SJCRH30 (cell line): ENCODE data around the gene ATP6V1G1. TPM values are rescaled to one million over a fixed set of nuclear protein-coding genes. Genes with fewer than 3 reads are reported as not detected.

ENCODE experiments used
- DNase-seq, 2 experiments: peaks; one replicate each; pipeline ENCODE4 v3.0.0-alpha.2; 2015 to 2020
- H3K27ac ChIP-seq: fragments of 250-450 bp; sonication (Bioruptor Pico); 2 replicates; pipeline ENCODE4 v1.5.1; 2020; ENCODE audit warnings: mild to moderate bottlenecking, moderate library complexity
- H3K27me3 ChIP-seq: fragments of 250-450 bp; sonication (Bioruptor Pico); 2 replicates; pipeline ENCODE4 v1.5.1; 2020; ENCODE audit warnings: mild to moderate bottlenecking, moderate library complexity
- H3K36me3 ChIP-seq: fragments of 250-450 bp; sonication (Bioruptor Pico); 2 replicates; pipeline ENCODE4 v1.5.1; 2020; ENCODE audit warnings: mild to moderate bottlenecking, moderate library complexity
- H3K4me1 ChIP-seq: fragments of 250-450 bp; sonication (Bioruptor Pico); 2 replicates; pipeline ENCODE4 v1.5.1; 2020; ENCODE audit warnings: mild to moderate bottlenecking, moderate library complexity
- H3K4me3 ChIP-seq: fragments of 250-450 bp; sonication (Bioruptor Pico); 2 replicates; pipeline ENCODE4 v1.5.1; 2020; ENCODE audit warnings: mild to moderate bottlenecking, moderate library complexity
- H3K9me3 ChIP-seq: fragments of 250-450 bp; sonication (Bioruptor Pico); replicated peaks from 2 replicates; pipeline ENCODE4 v1.5.1; 2020; ENCODE audit warnings: mild to moderate bottlenecking, moderate library complexity
- total RNA-seq: library from RNA; depleted of rRNA; stranded (reverse); fragments of >200 nt; shearing (Covaris generic); gene quantifications from 2 replicates; pipeline ENCODE4 v1.2.3, GENCODE V29; 2014; rRNA removed

The ATP6V1G1 gene
- 125 and 128 TPM in 2 replicates for total RNA-seq

DNA sequence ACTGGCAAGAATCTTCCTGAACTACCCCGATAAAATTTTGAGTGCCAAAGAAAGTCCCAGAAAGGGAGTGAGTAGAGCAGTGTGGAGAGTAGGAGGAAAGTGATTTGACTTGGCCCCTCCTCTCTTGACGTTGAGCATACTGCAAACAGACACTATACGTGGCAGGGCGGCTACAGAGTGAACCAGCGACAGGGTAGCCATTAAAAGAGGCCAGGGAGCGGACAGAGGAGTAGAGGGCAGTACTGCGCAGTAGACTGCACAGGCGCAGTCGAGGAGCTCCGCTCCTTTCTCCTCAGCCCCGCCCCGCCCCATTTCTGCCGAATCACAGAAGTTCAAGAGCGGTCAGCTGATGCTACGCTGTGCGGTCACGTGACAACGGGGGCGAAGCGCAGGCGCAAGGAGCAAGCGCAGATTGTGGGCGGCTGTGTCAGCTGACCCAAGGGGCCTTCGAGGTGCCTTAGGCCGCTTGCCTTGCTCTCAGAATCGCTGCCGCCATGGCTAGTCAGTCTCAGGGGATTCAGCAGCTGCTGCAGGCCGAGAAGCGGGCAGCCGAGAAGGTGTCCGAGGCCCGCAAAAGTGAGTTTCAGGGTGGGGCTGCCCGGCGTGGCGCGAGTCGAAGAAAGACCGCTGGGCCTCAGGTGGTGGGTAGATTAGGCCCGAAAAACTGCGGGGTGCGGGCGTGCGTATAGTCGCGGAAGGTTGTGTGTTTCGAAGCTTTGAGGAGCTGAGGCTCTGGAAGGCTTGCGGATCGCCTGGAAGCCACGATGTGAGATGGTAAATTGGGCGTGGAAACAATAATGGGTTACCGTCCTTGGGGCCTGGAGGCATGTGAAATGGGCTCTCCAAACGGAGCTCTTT lies at the start of gene ATP6V1G1:
Gene ATP6V1G1, plus strand, starts transcription at position 425 of the 858 bp plus-strand sequence. Its CDS starts 70 bp downstream, at position 495.
- H3K4me3 ChIP-seq = peak within 1 kb of the TSS; percentile 93
- no peaks in the 10 kb centered on the region for H3K9me3 ChIP-seq
- peaks cover 9% of the 10 kb centered on the region; the same call in 1 of the 2 replicates for H3K4me1 ChIP-seq
- no peaks in the 10 kb centered on the region for H3K27me3 ChIP-seq
- peak; percentile 100 for DNase-seq
- peaks cover 8% of the 10 kb centered on the region for H3K36me3 ChIP-seq
- peak within 1 kb of the TSS; percentile 81 for H3K27ac ChIP-seq

GRCh38 chr9:114538241-114538640 lies 49.3 kb upstream of the ATP6V1G1 start:
- Histone ChIP-seq H3K9me3 (no peaks in the 10 kb centered on the region), H3K27me3 (peaks cover 3% of the 10 kb centered on the region; the same call in 1 of the 2 replicates), H3K36me3 (no peaks in the 10 kb centered on the region), H3K4me3 (no peak overlapping the region), H3K4me1 (no peaks in the 10 kb centered on the region), H3K27ac (no peak overlapping the region)
- no peak for DNase-seq

DNA sequence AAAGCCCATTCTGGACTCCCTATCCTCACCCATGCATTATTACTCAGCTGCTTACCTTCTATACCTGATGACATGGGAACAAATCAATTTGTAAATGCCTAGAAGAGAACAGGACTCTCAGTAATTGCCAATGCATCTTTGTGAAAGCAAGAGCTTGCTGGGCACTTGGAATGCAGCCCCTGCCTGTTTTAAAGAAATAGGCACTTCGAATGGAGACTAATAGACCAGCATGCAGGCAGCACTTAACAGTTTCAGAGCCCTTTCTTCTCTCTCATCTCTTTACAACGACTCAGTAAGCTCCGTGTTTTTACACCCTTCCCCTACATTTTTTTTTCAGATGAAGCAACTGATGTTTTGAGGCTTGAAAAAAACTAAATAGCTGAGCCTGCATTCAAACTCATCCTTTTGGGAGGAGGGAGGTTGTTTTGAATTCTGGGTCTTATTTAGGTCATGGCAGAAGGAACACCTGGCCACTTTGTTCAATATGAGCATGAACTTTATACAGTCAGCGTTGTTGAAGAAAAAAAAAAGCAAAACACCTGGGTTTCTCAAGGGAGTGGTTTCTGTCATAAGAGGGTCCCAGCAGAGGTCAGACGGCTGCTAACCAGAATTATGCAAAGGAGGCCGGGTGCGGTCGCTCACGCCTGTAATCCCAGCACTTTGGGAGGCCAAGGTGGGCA lies 47.7 kb upstream of the ATP6V1G1 start:
- no peaks in the 10 kb centered on the region for H3K4me1 ChIP-seq
- H3K4me3 ChIP-seq = no peak overlapping the region
- H3K27me3 ChIP-seq = peaks cover 5% of the 10 kb centered on the region
- no peak for DNase-seq
- H3K27ac ChIP-seq = no peak overlapping the region
- no peaks in the 10 kb centered on the region for H3K36me3 ChIP-seq
- H3K9me3 ChIP-seq = no peaks in the 10 kb centered on the region

DNA sequence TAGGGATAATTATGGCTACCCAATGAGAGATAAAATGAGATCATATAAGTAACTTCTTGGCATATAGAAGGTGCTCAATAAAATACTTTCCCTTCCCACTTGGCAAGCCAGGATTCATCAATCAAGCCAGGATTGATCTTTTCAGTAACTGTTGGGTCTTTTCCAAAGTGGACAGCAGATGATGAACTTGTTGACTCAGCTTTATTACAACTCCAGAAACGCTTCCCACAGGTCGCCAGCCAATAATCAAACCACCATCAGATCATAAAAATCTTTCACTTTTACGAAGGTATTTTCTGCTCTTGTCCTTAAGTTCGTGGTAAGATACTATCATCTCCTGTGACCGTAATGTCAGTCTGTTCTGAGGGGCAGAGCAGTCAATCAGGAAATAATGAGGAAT lies 42.5 kb upstream of the ATP6V1G1 start:
- Histone ChIP-seq H3K27me3 (peaks cover 20% of the 10 kb centered on the region), H3K4me1 (no peaks in the 10 kb centered on the region)
- no peak for DNase-seq

DNA sequence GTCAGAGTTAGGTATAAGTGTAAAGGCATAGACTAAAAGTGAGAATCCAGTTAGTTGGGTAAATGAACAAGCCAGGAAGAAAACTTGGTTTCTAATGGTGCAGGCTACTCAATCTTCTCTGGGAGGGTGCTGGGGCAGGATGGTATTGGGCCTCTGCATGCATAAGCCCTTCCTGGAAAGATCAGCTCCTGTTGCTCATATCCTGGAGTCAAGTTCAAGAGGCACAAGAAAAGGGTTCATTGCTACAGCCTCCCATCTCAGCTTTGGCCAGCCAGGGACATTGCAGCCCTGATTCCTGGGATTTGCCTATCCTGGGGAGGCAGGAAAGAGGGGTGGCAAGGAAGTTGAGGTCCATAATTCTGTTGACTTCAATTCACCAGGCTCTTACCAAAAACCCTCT lies 40.7 kb upstream of the ATP6V1G1 start:
- H3K27ac ChIP-seq = no peak overlapping the region
- H3K9me3 ChIP-seq = no peaks in the 10 kb centered on the region
- H3K4me1 ChIP-seq = no peaks in the 10 kb centered on the region
- H3K27me3 ChIP-seq = peaks cover 20% of the 10 kb centered on the region
- no peak overlapping the region for H3K4me3 ChIP-seq
- DNase-seq = no peak
- H3K36me3 ChIP-seq = no peaks in the 10 kb centered on the region

More for the DNA sequence above, 42.5 kb upstream of the ATP6V1G1 start:
- Histone ChIP-seq H3K36me3 (no peaks in the 10 kb centered on the region), H3K9me3 (no peaks in the 10 kb centered on the region), H3K27ac (no peak overlapping the region), H3K4me3 (no peak overlapping the region)

DNA sequence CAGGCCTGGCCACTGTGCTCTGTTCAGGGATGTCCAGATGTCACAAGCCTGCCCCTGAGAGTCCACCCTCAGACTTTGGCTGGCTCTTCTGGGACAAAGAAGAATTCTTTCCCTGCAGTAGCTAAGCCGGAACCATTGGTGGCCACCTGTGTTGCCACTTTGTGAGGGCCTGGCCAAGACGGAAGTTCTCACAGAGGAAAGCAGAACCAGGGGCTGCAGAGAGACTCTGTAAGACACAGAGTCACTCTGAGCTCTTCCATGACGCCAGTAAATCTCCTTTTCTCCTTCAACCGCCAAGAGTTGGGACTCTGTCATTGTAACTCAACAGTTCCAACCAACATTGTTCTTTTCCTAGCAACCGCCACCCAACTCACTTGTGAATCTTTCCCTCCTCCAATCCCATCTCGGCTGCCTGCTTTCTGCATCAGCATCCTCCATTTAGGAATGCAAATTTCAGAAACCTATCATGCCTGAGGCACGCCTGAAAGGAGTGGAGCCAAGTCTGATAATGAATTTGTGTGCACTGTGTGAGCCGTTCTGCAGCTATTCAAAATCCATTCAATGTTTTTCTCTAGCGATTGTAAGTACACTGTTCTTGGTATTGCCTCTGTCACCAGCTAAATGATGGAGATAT lies 37.8 kb upstream of the ATP6V1G1 start:
- DNase-seq = no peak
- H3K9me3 ChIP-seq = no peaks in the 10 kb centered on the region
- no peak overlapping the region for H3K27ac ChIP-seq
- no peaks in the 10 kb centered on the region for H3K36me3 ChIP-seq
- H3K4me1 ChIP-seq = peaks cover 5% of the 10 kb centered on the region; the same call in 1 of the 2 replicates
- no peak overlapping the region for H3K4me3 ChIP-seq
- H3K27me3 ChIP-seq = peaks cover 14% of the 10 kb centered on the region

DNA sequence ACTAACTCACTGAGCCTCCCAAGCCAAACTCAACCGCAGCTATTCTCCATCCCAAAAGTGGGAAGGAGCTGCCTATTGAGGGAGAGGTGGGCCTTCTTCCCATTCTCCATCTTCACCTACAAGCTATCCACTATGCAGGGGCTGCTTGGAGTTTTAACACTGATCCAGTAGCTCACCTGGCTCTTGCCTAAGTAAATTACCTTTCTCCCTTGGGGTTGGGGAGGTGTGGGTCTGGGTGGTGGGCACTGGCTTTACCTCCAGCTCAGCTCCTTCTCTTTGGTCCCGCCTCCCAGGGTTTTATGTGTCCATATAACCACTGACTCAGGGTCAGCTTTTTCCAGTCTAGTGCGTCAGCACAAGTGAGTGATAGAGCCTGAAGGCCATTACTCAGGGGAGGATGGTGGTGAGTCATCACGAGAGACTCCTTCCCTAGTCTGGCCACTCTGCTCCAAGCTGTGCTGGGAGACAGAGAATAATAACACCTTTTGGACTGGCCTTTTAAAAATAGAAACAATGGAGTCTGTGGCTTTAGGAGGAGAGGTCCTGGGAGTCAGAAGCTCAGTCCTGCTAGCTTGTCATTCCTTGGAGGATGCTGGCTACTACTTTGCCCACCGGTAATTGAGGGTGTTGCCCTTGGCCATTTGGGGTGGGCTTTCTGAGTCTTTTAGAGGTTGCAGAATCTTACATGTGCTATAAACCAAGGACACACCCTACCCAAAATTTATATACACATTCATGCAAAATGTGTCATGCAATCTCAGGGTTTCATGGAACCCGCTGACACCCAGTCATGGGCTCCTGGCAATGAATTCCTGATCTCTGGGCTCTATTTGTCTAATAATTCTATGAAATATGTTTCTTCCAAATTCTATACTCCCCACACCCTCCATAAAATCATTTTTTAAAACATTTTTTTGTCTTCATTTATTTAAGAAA lies 35.6 kb upstream of the ATP6V1G1 start:
- Histone ChIP-seq H3K27ac (no peak overlapping the region), H3K27me3 (peaks cover 13% of the 10 kb centered on the region), H3K4me3 (no peak overlapping the region), H3K36me3 (no peaks in the 10 kb centered on the region), H3K4me1 (peaks cover 5% of the 10 kb centered on the region; the same call in 1 of the 2 replicates), H3K9me3 (no peaks in the 10 kb centered on the region; the same call in 1 of the 2 replicates)
- peak; percentile 74 to 75 for DNase-seq

- H3K27ac ChIP-seq = no peak overlapping the region
- no peaks in the 10 kb centered on the region; the same call in 1 of the 2 replicates for H3K9me3 ChIP-seq
- no peak for DNase-seq
Measured at GRCh38 chr9:114552706-114553105, 34.9 kb upstream of the ATP6V1G1 start.

DNA sequence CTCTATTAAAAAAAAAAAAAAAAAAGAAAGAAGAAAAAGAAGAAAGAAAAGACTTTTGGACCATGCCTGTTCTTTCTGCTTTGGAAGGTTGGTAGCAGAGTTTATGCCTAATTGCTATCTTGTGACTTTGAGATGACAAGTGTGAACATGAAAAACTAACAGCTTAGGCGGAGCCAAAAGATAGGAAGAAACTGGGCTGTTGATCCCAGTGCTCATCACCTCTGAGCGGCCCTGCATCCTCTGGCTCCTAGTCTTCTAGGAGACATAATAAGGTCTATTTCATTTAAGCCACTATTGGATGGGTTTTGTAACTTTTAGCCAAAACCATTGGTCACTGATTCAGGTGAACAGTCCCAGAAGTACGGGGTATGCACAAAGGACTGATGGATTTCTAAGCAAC lies 34.4 kb upstream of the ATP6V1G1 start:
- H3K4me1 ChIP-seq = peaks cover 5% of the 10 kb centered on the region; the same call in 1 of the 2 replicates
- peaks cover 11% of the 10 kb centered on the region; the same call in 1 of the 2 replicates for H3K27me3 ChIP-seq
- no peak overlapping the region for H3K27ac ChIP-seq
- H3K4me3 ChIP-seq = no peak overlapping the region
- no peaks in the 10 kb centered on the region; the same call in 1 of the 2 replicates for H3K9me3 ChIP-seq
- no peak for DNase-seq
- no peaks in the 10 kb centered on the region for H3K36me3 ChIP-seq

More at GRCh38 chr9:114552706-114553105, 34.9 kb upstream of the ATP6V1G1 start:
- Histone ChIP-seq H3K36me3 (no peaks in the 10 kb centered on the region), H3K27me3 (peaks cover 10% of the 10 kb centered on the region; the same call in 1 of the 2 replicates), H3K4me1 (peaks cover 5% of the 10 kb centered on the region; the same call in 1 of the 2 replicates), H3K4me3 (no peak overlapping the region)

DNA sequence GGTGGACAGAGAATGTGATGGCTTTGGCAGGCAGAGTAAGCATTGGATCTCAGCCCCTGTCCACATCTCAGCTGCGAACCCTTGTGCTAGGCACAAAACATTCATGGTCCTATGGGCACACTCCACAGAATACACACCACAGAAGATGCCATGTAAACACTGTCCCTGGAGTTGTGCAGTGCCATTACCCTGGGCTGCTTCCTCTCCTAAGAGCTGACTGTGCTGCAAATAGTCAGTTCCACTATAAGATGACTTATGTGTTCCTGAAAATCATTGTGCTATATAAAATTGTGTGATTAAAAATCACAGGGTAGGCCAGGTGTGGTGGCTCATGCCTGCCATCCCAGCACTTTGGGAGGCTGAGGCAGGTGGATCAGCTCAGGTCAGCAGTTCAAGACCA lies 31.9 kb upstream of the ATP6V1G1 start:
- peaks cover 4% of the 10 kb centered on the region; the same call in 1 of the 2 replicates for H3K27me3 ChIP-seq
- peaks cover 5% of the 10 kb centered on the region; the same call in 1 of the 2 replicates for H3K4me1 ChIP-seq
- H3K27ac ChIP-seq = no peak overlapping the region
- H3K36me3 ChIP-seq = no peaks in the 10 kb centered on the region
- no peaks in the 10 kb centered on the region; the same call in 1 of the 2 replicates for H3K9me3 ChIP-seq
- H3K4me3 ChIP-seq = no peak overlapping the region
- no peak for DNase-seq

GRCh38 chr9:114558027-114558675 lies 29.4 kb upstream of the ATP6V1G1 start:
- no peak overlapping the region for H3K4me3 ChIP-seq

DNA sequence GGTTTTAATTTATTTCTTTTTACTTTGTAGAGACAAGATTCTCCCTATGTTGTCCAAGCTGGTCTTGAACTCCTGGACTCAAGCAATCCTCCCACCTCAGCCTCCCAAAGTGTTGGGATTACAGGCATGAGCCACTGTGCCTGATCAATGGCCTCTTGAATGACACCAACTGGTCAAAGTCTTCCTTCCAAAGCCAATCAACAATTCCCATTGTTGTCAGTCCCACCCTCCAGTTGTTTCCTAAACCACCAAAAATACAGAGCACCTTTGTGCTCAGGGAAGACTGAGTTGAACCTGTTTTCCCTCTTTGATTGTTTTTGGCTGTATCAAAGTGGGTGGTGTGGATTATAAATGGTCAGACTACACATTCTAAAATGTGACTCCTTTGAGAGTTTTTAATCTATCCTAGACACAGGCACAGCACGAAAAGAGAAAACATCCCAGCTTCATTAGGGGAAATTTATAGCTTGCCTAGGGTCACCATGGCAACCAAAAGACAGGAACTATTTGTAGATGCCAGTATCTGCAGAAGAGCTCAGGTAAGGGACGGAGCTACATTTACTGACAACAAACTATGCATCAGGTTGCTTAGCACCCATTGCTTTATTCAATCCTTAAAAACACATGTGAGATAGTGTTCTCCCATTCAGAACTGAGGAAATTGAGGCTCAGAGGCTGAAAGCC lies 27.6 kb upstream of the ATP6V1G1 start:
- Histone ChIP-seq H3K4me1 (no peaks in the 10 kb centered on the region), H3K4me3 (no peak overlapping the region), H3K36me3 (no peaks in the 10 kb centered on the region), H3K27me3 (peaks cover 7% of the 10 kb centered on the region; the same call in 1 of the 2 replicates), H3K27ac (no peak overlapping the region), H3K9me3 (no peaks in the 10 kb centered on the region; the same call in 1 of the 2 replicates)
- no peak for DNase-seq

More at GRCh38 chr9:114558027-114558675, 29.4 kb upstream of the ATP6V1G1 start:
- no peaks in the 10 kb centered on the region for H3K4me1 ChIP-seq
- H3K36me3 ChIP-seq = no peaks in the 10 kb centered on the region
- peaks cover 4% of the 10 kb centered on the region; the same call in 1 of the 2 replicates for H3K27me3 ChIP-seq
- no peaks in the 10 kb centered on the region; the same call in 1 of the 2 replicates for H3K9me3 ChIP-seq
- H3K27ac ChIP-seq = no peak overlapping the region
- DNase-seq = no peak

GRCh38 chr9:114560956-114561355 lies 26.6 kb upstream of the ATP6V1G1 start:
- no peak for DNase-seq
- Histone ChIP-seq H3K27ac (no peak overlapping the region), H3K4me1 (no peaks in the 10 kb centered on the region), H3K36me3 (no peaks in the 10 kb centered on the region), H3K4me3 (no peak overlapping the region), H3K27me3 (peaks cover 7% of the 10 kb centered on the region; the same call in 1 of the 2 replicates), H3K9me3 (no peaks in the 10 kb centered on the region; the same call in 1 of the 2 replicates)
